Raji (cell line): ENCODE results near the gene GRM4.

Experiments used
- POLR2A ChIP-seq: IDR thresholded peaks from 2 replicates; pipeline ENCODE4 v1.6.1; 2011; ENCODE audit warnings: low read depth, low read length, control low read depth; ENCODE audit not compliant: insufficient read depth

The GRM4 gene

DNA sequence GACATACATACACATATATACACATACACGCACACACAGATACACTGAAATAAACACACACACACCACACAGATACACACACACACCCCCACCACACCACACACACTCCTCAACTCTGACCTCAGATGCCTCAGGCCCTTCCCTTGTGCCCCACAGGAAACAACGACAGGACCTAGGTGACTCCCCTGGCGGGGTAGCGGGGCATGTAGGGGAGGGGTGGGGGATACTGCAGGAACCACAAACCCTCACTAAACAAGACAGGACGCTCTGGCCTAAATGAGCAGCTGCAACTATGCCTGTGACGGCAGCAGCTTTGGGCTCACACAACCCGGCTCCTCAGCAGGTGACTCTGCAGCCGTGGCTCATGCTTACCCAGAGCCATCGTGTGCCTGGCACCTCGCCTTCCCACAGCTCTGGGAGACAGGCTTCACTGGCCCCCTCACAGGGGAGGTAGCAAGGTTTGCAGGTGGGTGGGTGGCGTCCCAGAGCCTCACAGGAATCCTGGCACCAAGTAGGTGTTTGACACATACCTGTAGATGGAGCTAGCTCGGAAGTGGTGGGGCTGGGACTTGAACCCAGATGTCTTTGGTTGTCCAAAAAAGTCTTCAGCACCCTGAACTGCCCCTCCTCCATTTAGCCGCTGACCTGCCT lies 100.8 kb downstream of the GRM4 start:
- no peak for TF ChIP-seq POLR2A

DNA sequence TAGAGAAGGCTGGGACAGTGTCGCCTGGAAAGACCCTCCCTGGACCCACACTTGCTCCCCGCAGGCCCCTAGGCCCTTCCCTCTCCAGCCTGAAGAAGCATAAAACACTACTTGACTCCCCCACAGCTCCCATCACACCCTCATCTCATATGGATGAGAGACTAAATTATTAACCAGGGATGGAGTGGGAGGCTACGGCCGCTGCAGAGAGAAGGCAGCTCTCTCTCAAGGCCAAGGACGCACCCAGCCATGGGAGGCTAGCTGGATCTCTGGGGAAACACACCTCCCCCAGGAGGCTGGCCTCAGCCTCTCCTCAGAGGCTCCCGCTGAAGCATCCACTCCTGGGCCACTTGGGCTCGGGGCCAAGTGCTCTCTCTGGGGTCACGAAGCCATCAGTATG lies 102.5 kb downstream of the GRM4 start:
- TF ChIP-seq POLR2A = no peak

DNA sequence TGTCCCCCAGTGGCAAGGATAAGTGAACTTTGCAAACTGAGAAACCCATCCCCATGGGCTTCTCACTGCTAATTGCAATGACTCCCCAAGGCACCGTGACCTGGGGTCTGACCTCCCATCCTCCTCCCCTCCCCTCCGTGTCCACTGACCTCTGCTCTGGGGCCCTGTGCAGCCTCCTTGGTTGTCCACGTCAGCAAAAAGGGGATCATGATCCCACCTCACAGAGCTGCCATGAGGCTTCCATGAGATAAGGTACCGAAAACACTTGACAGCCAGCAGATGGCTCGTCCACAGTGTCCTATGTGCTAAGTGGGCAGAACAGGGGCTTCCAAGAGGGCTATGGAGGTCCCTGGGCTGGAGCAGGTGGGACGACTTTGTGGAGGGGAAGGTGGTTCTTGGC lies 104.5 kb downstream of the GRM4 start:
- TF ChIP-seq POLR2A = no peak

DNA sequence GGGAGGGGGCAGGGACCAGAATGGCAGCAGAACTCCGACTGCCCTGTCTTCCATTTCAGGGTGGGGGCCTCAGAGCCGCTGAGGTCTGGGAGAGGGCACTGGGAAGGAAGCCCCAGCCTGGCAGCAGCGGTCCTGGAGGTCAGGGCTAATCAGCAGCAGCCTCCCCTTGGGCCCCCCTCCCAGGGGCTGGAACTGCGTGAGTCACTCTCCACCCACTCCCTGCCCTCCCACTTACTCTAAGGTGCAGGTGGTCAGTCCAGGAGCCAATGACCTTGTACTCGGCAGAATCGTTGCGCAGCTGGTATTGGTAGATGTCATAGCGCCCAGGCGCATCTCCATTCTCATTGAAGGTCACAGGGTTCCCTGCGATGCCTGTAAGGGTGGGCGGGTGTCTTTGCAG lies 105.9 kb downstream of the GRM4 start:
- no peak for TF ChIP-seq POLR2A

DNA sequence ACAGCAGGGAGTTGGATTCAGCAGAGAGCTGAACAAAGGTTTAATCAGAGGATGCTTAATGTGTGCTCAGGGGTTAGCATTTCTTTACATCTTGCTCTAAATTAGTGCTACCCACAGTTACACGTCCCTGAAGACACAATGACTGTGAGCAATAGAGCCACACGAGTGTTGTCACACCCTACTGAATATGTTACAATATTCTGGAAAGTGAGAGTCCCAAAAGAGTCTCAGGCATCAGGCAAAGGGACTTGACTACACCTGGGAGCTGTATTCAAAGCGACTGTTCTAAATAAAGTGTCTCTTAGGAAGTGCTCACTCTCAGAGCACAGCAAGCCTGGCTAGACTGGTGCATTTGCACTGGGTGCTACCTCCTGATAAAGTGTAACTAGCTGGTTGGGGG lies 108.7 kb downstream of the GRM4 start:
- TF ChIP-seq POLR2A = no peak

DNA sequence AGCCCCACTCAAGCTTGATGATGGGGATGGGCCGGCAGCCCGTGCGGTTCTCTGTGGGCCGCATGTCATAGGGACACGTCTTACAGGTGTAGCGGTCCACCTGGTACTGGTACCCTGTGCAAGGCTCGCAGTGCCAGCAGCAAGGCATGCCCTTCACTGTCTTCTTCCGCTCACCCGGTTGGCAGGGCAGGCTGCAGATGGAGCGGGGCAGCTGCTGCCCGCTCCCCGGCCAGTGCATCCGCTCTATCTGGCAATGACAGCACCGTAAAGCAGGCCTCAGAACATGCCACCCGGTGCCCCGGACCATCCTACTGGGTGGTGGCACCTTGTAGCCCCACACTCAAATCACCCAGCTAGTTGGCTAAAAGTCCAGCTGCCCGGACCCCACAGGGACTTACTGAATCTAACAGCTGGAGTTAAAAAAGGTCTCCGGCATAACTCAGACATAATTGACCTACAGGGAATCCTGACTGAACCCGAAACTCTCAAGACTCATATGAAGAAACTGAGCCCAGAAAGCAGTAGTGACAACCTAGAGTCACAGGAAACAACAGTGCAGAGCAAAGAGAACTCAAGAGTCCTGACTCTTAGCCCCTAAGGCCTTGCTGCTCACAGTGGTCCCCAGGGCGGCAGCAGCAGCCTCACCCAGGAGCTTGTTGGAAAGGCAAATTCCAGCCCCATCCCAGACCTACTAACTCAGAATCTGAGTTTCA lies 109.4 kb downstream of the GRM4 start:
- no peak for TF ChIP-seq POLR2A

DNA sequence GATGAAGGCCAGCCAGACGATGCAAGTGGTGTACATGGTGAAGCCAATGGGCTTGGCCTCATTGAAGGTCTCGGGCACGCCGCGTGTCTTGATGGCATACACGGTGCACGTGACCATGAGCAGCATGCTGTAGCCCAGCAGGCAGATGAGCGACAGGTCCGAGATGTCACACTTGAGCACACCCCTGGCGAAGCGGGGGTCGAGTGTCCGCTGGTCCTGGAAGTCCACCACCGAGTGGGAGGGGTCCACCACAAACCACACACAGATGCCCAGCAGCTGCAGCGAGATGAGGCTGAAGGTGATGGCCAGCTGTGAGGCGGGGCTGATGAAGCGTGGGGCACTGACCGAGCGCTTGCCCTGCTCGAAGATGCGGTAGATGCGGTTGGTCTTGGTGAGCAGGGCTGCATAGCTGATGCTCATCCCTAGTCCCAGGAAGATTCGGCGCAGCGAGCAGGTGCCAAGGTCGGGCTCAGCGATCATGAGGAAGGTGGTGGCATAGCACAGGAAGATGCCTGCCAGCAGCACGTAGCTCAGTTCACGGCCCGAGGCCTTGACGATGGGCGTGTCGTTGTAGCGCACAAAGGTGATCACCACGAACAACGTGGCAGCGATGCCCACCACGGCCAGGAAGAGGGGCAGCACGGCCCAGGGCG lies 110.1 kb downstream of the GRM4 start:
- no peak for TF ChIP-seq POLR2A

DNA sequence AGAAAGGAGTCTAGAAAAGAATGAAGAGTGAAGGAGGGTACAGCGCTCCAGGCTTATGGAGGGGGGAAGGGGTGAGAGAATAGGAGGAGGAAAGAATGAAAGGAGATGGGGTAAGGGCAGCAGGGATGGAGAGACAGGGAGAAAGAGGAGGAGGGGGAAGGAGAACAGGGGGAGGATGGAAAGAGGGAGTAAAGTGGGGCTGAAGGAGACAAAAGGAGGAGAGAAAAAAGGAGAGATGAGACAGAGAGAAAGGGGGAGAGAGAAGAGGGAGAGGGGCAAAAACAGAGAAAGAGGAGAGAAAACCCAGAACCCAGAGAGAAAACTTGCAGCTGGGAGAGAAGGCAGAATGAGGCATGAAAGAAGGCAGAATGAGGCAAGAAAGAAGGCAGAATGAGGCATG lies 110.7 kb downstream of the GRM4 start:
- no peak for TF ChIP-seq POLR2A

DNA sequence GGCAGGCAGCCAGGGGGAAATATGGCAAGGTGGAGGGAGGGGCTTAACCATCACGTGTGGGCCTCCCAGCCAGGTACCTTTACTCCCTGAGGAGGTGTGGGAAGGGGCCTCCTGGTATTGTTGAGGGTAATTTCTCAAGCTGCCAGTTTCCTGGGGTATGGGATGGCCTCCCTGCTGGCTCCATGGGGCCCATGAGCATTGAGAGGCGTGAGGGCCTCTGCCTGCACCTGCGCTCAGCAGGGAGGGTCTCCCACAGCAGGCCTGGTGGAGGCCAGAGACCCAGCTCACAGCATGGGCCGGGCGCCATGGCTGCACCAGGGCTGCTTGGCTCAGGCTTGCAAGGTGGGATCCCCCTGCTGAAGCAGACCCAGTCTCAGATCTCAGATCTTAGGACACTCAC lies 113.0 kb downstream of the GRM4 start:
- no peak for TF ChIP-seq POLR2A

DNA sequence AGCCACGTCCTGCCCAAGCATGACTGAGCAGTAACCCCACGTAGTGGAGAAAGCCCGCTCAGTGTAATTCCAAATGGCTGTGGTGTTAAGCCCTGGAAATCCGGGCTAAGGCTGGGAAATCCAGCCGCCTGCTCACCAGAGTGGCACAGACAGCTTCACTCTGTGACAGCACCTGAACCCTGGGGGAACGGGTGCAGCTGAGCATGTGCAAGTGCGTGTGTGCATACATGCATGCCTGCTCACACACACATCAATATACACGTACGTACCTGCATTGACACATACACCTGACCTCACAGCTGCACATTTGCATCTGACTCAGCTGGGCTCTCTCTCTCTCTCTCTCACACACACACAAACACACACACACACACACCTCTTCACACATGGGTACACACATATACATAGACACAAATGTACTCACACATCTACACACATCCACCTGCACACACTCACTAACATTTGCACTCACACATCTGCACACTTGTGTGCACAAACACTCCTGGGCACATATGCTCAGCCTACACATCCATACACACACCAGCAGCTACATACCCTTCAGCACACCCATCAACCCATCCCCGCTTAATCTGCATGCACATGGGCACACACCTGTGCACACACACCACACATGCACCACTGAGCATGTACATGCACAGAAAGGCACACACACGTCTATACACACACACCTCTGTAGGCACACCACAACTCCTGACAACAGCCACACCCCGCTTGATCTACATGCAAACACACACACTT lies 114.1 kb downstream of the GRM4 start:
- no peak for TF ChIP-seq POLR2A

DNA sequence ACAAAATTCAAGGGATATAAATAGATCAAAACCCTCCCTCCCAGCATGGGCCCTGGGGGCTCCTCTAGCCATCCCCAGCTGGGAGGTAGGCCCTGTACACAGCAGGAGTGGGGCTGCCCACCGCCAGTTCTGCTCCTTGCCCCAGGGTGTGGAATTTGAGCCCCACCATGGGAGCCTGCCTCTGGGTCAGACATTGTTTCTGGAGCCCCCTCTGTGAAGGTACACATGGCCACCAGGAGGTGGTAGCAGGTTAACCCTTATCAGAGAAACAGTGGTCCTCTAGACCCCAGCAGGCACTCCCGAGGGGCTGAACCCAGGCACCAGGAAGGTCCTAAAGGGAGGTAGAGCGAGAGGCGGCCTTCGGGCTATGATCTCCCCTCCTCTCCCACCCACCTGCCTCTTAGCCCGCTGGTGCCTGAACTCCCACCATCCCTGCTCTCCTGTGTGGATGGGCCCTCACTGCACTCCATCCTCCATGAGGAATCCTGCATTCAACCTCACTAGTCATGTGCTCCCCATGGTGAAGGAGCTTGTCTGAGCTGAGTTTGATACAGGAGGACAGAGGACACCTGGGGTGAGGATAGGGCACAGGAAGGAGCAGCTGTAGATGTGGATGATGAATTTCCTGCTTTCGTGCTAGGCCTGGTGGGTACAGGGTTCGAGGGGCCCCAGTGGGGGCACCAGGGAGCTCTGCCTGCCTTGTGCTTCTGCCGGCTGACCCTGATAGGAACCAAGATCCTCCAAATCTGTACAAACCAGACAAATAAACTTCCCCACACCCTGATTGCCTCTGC lies 114.9 kb downstream of the GRM4 start:
- TF ChIP-seq POLR2A = no peak

DNA sequence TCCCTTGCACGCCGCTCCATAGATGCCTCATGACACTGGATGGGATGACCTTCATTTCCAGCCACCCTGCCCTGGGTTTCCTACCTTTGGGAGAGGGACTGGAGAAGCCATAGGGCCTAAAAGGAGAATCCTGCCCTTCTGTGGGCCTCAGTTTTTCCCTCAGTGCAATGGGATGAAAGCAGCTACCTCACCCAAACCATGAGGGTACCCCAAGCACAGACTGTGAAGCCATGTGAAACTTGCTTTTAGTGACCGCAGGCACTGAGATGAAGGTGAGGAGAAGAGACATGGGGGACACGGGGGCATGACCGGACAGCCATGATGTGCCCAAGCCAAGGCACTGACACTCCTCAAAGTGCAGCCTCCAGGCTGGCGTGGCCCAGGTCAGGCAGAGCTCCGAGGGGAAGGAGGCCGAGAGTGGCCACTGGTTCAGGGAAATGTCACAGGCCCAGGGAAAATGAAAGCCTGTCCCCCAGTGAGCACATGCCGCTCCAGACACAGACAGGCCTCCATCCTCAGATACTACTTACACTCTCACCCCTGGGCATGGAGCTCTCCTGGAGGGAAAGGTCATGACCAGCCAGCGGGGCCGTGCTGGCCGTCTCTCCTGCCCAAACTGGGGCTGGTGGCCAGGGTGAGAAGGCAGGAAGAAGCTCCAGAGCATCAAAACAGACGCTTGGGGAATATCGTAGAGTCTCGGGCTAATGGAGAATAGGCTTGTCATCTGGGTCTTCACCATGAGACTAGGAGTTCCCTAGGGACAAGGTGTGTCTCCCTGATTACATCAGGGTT lies 116.2 kb downstream of the GRM4 start:
- TF ChIP-seq POLR2A = no peak

DNA sequence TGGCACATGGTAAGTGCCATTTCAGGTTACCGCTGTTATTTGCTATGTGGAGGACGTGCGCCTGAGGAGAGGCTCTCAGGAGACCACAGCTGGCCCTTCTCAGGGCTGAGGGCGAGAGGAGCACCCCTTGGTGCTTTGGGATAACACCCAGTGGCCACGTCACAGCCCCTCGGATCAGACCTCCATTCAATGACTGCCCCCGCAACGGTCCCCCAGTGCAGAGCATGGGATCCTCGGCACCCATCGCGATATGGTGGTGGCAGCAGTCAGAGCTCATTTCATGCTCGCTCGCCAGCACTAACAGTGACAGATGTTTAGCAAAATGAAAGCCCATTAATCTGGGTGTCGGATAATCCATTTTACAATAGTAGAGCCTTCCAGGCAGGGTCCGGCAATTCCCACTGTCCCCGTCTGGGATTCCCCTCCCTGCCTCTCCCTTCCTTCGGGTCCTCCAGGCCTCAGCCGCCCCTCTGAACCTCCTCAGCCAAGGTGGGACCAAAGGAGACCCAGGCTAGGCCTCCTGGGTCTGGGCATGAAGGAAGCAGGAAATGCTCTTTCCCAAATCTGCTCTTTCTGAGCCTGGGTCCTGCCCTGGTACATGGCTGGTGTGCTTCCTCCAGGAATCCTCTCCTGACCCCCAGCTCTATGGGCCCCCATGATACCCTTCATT lies 117.1 kb downstream of the GRM4 start:
- TF ChIP-seq POLR2A = no peak
